ENCODE measurements around the gene ELMO1.
"Not testable (repeated sequence)": the region's sequence is repeated elsewhere in the genome, so short reads cannot be mapped to it uniquely, and the experiment has no call there.

The ELMO1 gene

DNA sequence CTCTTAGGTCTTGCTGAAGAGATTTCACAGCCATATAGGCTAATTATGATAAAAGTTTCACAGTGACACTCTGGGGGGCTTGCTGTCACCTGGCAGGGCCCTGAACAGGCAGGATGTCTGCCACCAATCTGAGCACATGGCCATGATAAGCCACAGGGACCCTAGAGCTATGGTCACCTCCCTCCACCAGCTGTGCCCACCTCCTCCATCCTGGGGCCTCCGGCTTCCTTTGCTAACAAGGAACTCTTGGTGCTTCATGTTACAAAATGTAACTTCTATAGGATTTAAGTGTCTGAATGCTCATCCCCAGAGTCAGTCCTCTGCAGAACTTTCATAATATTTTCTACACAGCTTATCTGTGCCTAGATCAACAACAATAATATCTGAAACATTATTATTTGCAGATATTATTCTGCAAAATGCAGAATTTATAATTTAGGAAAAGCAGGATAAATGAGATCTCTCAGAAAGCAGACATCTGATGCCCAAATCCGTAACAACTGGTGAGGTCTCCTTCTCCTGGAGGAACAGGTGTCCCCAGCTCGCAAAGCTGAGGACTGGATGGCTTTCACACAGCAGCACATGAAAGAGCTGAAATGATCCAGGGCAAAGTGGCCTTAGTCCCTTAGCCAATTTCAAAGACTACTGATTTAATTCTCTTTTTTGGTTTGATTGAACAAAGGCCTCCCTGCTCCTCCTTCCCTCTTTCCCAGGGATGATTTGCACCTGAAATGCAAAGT lies 437.3 kb downstream of the ELMO1 start:
- DNase-seq (ENCODE audit: low read depth), result no peak

DNA sequence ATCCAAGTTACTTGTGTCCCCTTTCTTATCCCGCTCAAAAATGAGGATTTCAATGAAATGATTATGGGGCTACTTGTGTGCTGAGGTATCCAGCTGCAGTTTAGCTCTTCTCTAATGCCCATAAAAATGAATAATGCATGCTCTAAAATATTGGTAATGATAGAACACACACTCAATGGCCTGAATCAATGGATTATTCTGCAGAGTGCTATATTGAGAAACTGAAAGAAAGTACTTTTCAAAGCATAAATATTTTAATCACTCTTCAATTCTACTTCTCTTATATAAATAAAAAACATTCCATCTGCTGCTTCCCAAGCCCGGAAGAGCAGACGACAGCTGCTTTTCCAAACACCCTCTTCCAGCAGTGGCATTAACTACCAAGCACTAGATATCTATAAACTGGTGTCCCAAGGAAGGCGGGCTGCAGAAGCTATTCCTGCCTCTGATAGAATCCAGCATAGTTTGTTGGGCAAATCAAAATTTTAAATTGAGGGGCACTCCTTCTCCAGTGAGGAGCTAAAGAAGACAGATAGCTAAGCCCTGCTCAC lies 439.5 kb downstream of the ELMO1 start:
- no peak for DNase-seq (ENCODE audit: low read depth)

DNA sequence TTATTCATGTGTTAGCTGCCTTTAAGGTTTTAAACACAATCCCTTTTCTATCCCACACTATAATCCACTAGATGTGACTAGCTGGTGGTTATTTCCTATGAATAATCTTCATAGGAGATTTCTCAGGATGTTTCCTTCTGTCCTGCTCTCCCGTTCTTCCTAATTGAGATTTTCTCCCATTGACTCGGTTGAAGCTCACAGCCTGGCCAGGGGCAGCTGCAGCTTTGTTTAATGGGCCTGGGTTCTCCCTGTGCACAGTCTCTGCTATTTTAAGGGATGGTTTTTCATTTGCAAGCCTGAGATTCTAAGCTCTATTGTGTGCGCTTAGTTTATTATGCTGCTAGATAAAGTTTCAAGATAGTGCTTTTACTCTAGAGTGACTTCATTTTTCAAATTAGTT lies 441.0 kb downstream of the ELMO1 start:
- DNase-seq (ENCODE audit: low read depth), result no peak

DNA sequence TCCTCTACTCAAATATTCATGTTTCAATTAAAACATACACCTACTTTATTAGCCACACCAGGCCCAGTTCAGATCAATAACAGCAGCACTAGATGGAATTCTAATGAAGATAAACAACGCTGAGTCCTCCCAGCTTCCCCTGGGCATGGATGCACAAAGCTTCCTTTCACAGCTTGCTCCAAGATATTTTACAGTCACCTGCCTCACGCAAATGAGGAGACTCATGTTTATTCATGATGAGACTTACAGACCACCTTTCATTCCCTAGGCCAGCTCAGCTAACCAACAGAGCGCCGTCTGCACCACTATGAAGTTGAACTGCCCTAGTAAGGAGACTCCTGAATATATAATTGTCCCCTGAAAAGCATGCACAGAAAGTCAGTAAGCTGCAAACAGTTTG lies 441.4 kb downstream of the ELMO1 start:
- DNase-seq (ENCODE audit: low read depth), result no peak

DNA sequence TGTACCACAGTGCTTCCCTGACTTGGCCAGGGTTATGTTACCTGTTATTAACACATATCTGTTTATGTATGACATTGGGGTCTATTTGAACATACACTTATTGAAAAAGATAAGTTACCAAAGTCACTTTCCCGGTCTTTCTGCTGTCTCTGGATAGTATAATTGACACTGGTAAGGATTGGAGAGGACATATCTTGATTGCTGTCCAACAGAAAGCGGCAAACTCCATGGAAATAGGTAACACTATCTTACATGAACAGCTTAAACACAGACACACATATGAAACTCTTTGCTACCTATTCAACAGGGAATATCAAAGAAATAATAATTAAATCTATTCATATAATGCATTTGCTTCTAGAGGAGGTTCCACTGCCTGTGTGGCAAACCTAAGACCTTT lies 441.9 kb downstream of the ELMO1 start:
- DNase-seq (ENCODE audit: low read depth), result no peak

DNA sequence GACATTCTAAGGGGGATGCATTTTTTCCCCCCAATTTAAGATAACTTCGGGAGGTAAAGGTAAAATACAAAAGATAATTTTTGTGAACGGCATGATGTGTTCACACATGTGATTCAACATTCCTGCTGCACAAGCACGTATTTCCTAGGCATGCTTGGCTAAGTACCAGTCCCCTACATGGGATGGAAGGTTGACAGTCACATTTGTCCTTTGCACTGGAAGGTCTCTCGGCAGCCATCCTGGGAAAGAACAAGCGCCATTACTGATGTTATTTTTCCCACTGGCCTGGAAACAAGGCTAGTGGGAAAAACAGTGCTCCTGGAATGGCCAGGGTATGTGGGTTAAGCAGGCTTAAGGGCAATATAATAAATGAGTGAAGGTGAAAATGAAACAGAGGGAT lies 448.2 kb downstream of the ELMO1 start:
- no peak for DNase-seq (ENCODE audit: low read depth)

DNA sequence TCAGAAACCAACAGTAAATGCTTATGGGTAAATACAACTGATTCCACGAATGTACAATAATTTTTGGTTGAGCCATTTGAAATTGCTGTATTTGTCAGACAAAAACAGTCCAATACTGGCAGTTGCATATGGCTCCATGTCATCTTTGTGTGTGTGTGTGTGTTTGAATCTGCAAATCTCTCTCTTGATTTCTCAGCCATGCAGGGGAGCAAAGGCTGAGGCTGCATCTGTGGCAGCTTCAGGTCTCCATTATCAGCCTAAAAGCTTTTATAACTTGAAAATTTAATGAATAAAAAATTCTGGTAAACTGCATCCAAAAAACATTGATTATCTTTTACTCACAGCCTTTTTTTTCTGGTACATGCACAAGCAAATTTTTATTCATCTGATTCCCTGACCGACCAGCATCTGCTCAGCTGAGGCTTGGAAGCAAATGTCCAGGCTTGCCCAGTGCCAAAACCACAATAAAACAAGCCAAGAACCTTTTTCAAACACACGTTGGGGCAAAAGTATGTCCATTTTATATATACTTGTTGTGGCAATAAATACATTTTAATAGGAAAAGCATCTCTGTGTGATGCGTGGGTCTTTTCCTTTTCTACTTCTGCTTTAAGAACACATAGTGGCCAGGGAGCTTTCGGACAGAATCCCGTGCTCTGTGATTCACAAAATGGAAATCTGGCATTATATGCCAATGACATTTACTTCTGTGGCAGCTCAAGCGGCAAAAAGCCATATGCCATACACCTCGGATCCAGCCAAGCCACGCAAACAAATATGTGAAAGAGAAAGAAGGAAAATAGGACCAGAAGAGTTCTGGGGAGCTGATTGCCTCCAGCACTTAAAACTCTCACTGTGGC lies 448.8 kb downstream of the ELMO1 start:
- no peak for DNase-seq (ENCODE audit: low read depth)

DNA sequence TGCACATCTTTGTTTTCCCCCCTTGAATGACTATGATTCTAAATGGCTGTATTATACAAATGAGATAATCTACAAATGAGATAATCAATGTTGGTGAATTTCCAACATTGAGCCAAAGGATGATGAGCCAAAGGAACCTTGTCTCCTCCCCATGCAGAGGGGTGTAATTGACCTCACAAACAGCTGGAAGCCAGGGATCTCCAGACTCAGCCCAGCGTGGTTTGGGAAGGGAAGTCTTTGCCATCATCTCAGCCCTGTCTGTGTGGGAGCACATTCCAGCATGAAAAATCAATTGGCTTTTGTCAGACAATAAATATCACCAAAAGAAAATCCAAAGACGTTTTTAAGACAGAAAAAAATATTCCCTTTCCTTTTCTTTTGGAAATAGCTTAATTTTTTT lies 452.9 kb downstream of the ELMO1 start:
- no peak for DNase-seq (ENCODE audit: low read depth)

DNA sequence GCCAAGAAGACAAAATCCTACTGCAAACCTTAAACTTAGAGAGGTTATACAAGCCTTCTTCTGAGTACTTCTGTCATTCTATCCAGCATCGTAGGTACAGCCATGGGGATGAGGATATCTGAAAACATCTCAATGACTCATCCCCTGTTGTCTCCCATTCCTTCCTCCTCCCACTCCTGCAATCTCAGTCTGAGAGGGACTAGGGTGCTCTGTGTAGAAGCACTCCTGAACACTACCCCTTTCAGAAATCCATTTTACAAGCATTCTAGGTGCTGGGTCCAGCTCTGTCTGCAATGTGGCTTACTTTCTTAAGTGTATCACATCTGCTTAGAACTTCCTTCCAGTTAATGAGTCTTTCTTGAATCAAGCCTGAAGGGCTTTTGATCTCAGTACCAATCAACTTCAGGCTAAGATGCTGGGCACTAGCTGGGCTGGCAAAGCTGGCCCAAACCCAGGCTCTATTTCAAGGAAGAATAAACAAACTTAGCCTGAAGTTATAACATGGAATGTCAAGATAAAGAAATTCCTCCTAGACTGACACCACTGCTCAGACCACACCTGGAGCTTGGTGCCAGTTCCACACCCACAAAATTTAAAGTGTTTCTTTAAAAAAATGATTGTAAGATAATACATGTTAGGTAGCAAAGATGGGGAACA lies 454.1 kb downstream of the ELMO1 start:
- DNase-seq (ENCODE audit: low read depth), result no peak

DNA sequence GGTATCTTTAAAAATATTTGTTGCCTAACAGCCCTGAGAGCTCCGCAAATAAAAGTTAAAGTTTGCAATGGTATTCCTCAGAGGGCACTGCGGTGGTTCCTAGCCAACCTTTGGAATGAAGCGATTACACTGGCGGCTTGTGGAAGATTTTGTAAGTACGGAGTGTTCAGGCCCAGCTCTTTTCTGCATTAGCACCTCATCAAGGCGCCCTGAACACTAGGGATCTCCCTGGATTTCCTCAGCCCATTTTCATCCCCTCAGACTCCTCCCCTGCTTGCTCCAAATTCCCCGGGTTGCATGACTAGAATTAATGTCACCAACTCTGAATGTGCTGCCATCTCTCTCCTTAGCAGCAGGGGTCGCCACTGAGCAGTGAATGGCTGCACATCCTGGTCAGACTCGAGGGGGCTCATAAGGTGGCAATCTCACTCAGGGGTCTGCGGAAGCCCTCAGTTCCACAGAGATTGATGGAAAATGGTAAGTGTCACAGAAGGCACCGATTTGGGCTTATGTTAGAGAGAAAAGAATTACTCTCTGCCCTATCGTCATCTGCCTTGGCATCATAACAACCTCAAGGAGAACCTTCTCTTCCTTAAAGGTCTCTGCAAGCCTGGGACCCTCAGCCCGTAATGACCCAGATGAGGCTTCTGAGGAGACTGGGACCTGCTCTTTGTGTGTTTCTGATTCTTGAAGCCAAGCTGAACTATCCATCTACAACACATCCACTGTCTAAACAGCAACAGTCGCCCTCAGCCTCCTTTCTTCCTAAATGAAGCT lies 461.5 kb downstream of the ELMO1 start:
- DNase-seq (ENCODE audit: low read depth), result no peak

DNA sequence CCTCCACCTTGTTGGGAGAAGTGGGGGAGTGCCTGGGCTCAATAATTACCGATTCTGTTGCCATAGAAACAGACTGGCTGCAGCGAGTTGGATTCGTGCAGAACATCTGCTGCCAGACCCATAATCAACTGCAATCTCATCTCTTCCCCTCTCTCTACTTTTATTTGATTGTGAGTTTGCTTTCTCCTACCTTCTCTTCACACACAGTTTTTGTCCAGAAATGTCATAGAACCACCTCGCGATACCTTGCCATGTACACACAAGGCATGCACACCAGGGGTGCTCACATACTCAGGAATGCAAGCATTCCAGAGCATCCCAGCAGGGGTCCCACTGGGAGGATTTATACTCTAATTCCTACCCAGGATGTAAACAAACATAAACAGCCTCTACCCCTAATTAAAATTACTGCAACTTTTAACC lies 462.1 kb downstream of the ELMO1 start:
- no peak for DNase-seq (ENCODE audit: low read depth)

DNA sequence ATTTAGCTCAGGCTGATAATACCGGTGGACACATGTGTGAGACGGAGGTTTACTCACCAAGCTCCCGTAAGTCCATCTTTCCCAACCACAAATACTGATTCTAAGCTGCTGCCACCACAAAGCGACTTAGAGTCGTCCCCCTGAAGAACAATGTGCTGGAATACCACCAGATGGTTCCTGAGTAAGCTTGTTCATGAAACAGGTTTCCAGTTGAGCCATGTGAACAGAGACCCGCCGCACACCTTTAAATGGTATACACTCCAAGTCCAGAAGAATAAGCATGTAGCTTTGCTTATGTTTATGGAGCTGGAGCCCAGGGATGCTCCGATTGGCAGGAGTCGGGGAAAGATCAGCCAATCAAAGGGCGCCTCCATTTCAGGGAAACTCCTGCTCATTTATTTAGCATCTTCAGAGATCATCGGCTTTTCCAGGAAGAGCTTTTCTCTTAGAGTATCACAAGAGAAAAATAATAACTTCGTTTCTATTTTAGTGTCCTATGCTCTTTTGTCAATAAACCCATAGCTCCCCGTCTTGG lies 462.7 kb downstream of the ELMO1 start:
- no peak for DNase-seq (ENCODE audit: low read depth)

DNA sequence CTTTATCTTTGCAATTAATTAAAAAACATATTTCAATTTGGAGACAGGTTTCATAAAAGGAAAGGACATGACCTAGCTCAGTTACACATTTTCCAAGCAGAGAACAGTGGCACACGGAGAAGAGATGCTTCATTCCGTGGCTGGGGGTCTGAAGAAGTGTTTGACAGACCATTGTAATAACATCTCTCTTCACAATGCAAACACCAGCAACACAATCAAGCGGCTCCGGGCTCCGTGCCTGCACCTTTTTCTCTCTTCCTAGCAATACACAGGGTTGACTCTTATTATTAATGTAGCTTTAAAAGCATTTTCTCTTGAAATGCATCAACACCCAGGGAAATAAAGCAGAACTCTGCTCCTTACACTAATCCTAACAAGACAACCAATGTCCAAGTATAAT lies 463.3 kb downstream of the ELMO1 start:
- no peak for DNase-seq (ENCODE audit: low read depth)

DNA sequence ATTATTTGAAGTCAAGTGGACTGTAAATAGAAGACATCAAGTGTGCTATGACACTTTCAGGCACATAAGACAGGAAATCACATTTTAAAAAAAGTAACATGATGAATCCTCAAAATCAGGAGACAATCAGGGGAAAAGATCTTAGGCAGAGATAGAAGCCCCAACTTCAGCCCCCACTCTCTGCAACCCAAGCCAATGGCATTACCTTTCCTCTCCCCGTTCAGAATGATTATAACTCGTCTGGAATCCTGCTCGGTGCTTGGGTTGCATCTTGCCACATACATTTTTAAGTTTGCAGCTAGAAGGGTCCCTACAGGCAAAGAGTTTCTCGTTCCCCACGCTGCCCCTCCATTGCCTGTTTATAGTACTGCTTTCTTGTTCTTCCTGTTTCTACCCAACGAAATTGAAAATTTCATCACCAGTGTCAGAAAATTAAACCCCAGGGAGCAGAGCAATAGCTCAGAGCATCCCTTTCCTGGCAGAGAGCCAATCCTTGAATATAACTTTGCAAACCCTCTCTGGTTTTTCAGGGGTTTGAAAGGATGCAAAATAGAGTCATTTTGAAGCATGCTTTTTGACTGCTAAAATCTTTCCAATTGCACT lies 463.9 kb downstream of the ELMO1 start:
- no peak for DNase-seq (ENCODE audit: low read depth)

DNA sequence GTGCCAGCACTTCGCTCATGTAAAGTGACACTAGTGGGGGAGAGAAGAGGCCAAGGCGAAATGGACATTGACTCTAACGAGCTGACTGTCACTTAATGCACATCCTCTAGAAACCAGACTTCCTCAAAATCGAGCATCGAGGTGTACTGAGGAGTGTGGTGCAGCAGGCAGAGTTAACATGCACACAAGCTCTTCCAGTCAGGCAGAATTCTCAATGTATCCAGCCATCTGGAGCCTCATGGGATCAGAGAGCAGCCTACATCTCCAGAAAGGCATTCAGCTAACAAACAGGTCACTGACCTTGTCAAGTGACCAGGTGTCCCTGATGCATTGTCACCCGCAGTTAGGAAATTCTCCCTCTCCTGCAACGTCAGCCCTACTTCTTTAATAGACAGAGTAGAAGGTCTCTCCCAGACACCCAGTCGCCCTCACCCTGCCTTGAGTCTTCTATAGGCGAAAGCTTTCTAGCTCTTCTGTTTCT lies 464.6 kb downstream of the ELMO1 start:
- DNase-seq (ENCODE audit: low read depth), result no peak

DNA sequence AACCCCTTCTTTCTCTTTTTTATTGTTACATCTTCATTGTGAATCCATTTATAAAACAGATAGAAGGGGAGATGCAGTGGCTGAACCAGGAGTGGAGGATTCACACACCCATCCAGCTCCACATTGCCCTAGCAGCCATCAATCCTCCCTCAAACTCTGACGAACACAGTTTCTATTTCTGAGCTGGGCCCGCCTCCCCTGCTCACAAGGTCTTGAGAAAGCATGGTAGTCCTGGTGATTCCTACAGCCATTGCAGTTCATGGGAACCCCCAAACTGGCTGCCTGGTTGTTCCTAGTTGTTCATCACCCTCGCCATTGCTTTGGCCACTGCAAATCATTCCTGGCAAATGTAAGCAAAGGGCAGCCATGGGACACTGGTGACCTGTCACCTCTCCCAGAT lies 465.9 kb downstream of the ELMO1 start:
- DNase-seq (ENCODE audit: low read depth), result no peak

DNA sequence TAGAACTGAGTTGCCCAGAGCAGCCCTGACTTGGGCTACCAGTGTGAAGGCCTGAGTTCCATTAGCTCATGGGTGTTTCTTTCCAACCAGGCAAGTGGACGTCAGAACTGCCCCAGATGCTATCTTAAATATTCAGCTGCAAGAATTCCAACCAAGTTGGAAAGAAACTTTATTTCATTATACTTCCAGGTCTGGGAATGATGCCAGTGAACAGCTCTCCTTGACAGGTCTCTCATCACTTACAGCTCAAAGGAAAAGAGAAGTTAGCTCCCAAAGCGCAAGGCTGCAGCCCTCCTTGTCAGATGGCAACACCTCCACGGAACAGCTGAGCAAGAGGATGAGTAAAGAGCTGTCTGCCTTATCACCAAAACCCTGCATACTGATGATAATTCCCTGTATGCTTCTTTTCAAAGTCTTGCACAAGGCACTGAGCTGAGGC lies 468.8 kb downstream of the ELMO1 start:
- no peak for DNase-seq (ENCODE audit: low read depth)

DNA sequence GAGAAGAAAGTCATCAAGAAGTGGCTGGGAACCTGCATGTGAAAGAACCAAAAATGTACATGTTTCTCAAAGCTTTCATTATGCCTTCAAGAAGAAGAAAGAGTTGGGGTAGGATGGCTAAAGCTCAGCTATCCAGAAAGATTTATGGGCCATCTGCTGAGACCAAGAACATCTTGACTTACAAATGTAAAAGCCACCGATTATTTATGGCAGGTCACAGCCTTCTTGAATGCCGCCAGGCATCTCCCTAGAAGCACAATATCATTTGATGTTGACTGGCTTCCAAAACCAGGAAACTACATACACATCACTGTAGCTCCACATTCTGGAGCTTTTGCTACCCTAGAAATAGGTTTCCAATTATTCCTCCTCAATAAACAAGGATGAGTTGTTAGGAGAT lies 470.2 kb downstream of the ELMO1 start:
- DNase-seq (ENCODE audit: low read depth), result no peak

DNA sequence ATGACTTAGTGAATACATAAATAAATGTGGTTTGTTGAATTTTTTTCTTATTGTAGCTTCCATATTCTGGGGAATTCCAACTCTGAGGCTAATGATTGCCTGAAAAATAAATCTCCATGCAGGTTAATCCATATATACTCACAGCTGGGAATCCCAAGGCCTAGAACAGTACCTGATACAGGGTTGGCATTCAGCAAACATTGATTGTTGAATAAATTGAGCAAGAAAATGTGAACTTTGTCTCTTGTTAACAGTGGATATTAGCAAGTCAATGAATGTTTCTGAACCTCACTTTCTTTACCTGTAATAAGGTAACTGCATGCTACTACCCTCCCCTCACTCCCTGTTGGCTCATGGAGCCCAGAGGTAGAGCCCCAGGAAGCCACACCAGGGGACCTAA lies 470.8 kb downstream of the ELMO1 start:
- no peak for DNase-seq (ENCODE audit: low read depth)

DNA sequence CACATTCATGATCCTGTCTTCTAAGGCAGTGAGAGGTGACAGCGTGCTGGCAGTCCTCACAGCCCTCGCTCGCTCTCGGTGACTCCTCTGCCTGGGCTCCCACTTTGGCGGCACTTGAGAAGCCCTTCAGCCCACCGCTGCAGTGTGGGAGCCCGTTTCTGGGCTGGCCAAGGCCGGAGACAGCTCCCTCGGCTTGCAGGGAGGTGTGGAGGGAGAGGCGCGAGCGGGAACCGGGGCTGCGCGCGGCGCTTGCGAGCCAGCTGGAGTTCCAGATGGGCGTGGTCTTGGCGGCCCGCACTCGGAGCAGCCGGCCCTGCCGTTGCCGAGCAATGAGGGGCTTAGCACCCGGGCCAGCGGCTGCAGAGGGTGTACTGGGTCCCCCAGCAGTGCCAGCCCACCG lies 475.1 kb downstream of the ELMO1 start:
- DNase-seq (ENCODE audit: low read depth), result not testable (repeated sequence)

DNA sequence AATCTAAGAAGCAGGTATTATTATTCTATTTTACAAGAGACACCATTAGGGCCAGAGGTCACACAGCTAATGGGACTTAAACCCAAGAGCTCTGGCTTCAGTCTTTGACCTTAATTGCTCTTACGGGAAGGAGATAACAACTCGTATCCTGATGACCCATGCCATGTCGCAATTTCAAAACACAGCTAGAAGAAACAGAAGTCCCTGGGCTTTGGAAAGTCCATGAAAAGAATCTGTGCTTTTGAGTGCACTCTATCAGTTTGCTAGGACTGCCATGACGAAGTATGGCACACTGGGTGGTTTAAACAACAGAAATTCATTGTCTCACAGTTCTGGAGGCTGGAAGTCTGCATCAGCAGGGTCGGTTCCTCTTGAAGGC lies 476.5 kb downstream of the ELMO1 start:
- no peak for DNase-seq (ENCODE audit: low read depth)

All from GM04503 (cell line).